Upper lobe of left lung (tissue), 6 donors: Measurements from ENCODE around the gene MCU. TPM values are rescaled to one million over a fixed set of nuclear protein-coding genes. Genes with fewer than 3 reads are reported as not detected.

Experiments
- ATAC-seq, 2 donors: fragments of 200-7000 bp; cut with Tn5 transposase; one replicate each; pipeline ENCODE4 v1.9.1; 2022; ENCODE audit warnings: mild to moderate bottlenecking in 2 of 2, moderate library complexity in 2 of 2; ENCODE audit not compliant: low FRiP score in 2 of 2
- DNase-seq, 2 donors: peaks; one replicate each; pipeline ENCODE4 v3.0.0-alpha.2; 2019 to 2020
- H3K27ac ChIP-seq, 4 donors: fragments of 200-600 bp; sonication (generic); one replicate each; pipeline ENCODE4 v1.5.1; 2016 to 2019
- H3K27me3 ChIP-seq, 4 donors: fragments of 200-600 bp; sonication (generic); one replicate each; pipeline ENCODE4 v1.5.1; 2017 to 2019
- H3K36me3 ChIP-seq, 4 donors: fragments of 200-600 bp; sonication (generic); one replicate each; pipeline ENCODE4 v1.5.1; 2016 to 2019
- H3K4me1 ChIP-seq, 4 donors: fragments of 200-600 bp; sonication (generic); one replicate each; pipeline ENCODE4 v1.5.1; 2018 to 2019
- H3K4me3 ChIP-seq, 4 donors: fragments of 200-600 bp; sonication (generic); one replicate each; pipeline ENCODE4 v1.5.1; 2017 to 2019; ENCODE audit warnings: mild to moderate bottlenecking in 2 of 4, moderate library complexity in 1 of 4
- H3K9me3 ChIP-seq, 4 donors: fragments of 200-600 bp; sonication (generic); one replicate each; pipeline ENCODE4 v1.5.1; 2018 to 2019
- EP300 ChIP-seq, 4 donors: sonication (generic); formaldehyde crosslinking; IDR thresholded peaks; one replicate each; pipeline ENCODE4 v1.5.1; 2017; ENCODE audit warnings: antibody characterized with exemption in 4 of 4, control low read depth in 2 of 4
- POLR2A ChIP-seq, 4 donors: fragments of 450-650 bp; IDR thresholded peaks; one replicate each; pipeline ENCODE4 v1.5.1; 2016 to 2017; ENCODE audit warnings: antibody characterized with exemption in 4 of 4, mild to moderate bottlenecking in 2 of 4
- POLR2AphosphoS5 ChIP-seq, 2 donors: sonication (generic); formaldehyde crosslinking; IDR thresholded peaks; one replicate each; pipeline ENCODE4 v1.5.1; 2017; ENCODE audit warnings: antibody characterized with exemption in 2 of 2
- WGBS, 2 donors: methylation state at CpG; one replicate each; pipeline ENCODE4 v1.1.5; 2017 to 2018; 5-methylcytosine and 5-hydroxymethylcytosine counted together
- small RNA-seq, 4 donors: library from RNA; depleted of rRNA; stranded (forward); fragments of <200 nt; gene quantifications; one replicate each; pipeline ENCODE3, GENCODE V24; 2016
- total RNA-seq, 6 donors: library from RNA; depleted of rRNA in 4 of 6; stranded (reverse); fragments of >200 nt in 4 of 6; gene quantifications; one replicate each; pipeline versions ENCODE4 v1.1.0 to v1.2.1, GENCODE V29; 2016 to 2021
- TF ChIP-seq, protein P1 (sequence below), 6 experiments: fragments of 450-650 bp in 4 of 6; fragments of 200-600 bp in 2 of 6; sonication (generic) in 2 of 6; IDR thresholded peaks; one replicate each; pipeline ENCODE4 v1.5.1; 2016 to 2019; ENCODE audit warnings: antibody characterized with exemption in 6 of 6
- donor health status: DM: no; HTN: no; CAD: no; lungs with moderate emphysema.
- donor health status: DM: no; HTN: yes; CAD: no; lungs with severe emphysema.

MCU gene
- total RNA-seq, 6 donors from 2014 or later = 28.2 to 50.5 (median 32.1) TPM

- H3K27ac ChIP-seq = no peak overlapping the region
- H3K4me3 ChIP-seq = no peak overlapping the region
- H3K27me3 ChIP-seq = no peaks in the 10 kb centered on the region
- H3K9me3 ChIP-seq = no peaks in the 10 kb centered on the region
- no peak for ATAC-seq
- H3K4me1 ChIP-seq = no peaks in the 10 kb centered on the region
- H3K36me3 ChIP-seq = no peaks in the 10 kb centered on the region
- TF ChIP-seq, protein P1, sequence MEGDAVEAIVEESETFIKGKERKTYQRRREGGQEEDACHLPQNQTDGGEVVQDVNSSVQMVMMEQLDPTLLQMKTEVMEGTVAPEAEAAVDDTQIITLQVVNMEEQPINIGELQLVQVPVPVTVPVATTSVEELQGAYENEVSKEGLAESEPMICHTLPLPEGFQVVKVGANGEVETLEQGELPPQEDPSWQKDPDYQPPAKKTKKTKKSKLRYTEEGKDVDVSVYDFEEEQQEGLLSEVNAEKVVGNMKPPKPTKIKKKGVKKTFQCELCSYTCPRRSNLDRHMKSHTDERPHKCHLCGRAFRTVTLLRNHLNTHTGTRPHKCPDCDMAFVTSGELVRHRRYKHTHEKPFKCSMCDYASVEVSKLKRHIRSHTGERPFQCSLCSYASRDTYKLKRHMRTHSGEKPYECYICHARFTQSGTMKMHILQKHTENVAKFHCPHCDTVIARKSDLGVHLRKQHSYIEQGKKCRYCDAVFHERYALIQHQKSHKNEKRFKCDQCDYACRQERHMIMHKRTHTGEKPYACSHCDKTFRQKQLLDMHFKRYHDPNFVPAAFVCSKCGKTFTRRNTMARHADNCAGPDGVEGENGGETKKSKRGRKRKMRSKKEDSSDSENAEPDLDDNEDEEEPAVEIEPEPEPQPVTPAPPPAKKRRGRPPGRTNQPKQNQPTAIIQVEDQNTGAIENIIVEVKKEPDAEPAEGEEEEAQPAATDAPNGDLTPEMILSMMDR (IDR thresholded peaks at IDR 0.05) = no peak
- TF ChIP-seq EP300 (IDR thresholded peaks at IDR 0.05) = no peak
- no peak for DNase-seq
- whole genome bisulfite sequencing, 2 donors = 86 to 98% methylated on average over 2 of the region's 2 CpGs
These were observed 238.3 kb downstream of the MCU start for GRCh38 chr10:72930276-72930675.

- no peak for ATAC-seq
- DNase-seq = peak in 1 of 2 donors; percentile 58
- TF ChIP-seq, protein P1 (IDR thresholded peaks at IDR 0.05) = no peak
- no peak for TF ChIP-seq EP300 (IDR thresholded peaks at IDR 0.05)
- no peak for TF ChIP-seq POLR2AphosphoS5 (IDR thresholded peaks at IDR 0.05)
- no peak for TF ChIP-seq POLR2A (IDR thresholded peaks at IDR 0.05)
- H3K27me3 ChIP-seq = no peaks in the 10 kb centered on the region
- 89% methylated on average over 20 of the region's 20 CpGs for WGBS, 2 donors
- no peaks in the 10 kb centered on the region for H3K36me3 ChIP-seq
- H3K27ac ChIP-seq = no peak overlapping the region
- no peaks in the 10 kb centered on the region for H3K4me1 ChIP-seq
- no peaks in the 10 kb centered on the region for H3K9me3 ChIP-seq
- no peak overlapping the region for H3K4me3 ChIP-seq
These were observed 240.5 kb downstream of the MCU start for GRCh38 chr10:72932259-72933015.

DNA sequence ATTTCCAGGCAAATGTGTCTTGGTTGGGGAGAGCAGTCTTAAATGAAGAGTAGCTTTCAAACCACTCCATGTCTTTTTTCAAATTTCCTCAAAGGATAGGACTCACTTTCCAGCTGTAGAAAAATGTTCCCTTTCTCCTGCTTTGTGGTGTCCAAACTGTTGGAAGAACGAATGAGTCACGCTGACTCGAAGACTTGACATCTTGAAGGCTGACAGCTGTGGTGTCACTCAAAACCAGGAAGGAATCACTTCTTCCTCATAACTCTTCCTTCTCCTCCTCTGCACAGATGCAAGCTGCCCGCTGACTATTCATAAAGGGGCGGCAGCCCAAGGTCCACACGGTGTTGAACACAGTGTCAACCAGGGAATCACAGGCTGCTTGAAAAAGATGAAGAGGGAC is 243.4 kb downstream of the MCU start:
- Histone ChIP-seq H3K4me1 (no peaks in the 10 kb centered on the region), H3K27ac (no peak overlapping the region), H3K36me3 (no peaks in the 10 kb centered on the region), H3K27me3 (no peaks in the 10 kb centered on the region), H3K4me3 (no peak overlapping the region), H3K9me3 (no peaks in the 10 kb centered on the region)
- TF ChIP-seq, protein P1 (IDR thresholded peaks at IDR 0.05) = no peak
- TF ChIP-seq POLR2A (IDR thresholded peaks at IDR 0.05) (no peak), POLR2AphosphoS5 (IDR thresholded peaks at IDR 0.05) (no peak), EP300 (IDR thresholded peaks at IDR 0.05) (no peak)
- ATAC-seq (no peak), DNase-seq (no peak)
- WGBS, 2 donors = 82 to 94% methylated on average over 6 of the region's 6 CpGs

Small RNA genes lying within 50 kb of the gene (small RNA-seq; reads per million reads assigned to genes)
- gene MIR4676 (0 reads per million in 4 donors), gene RF00019 (0 reads per million in 4 donors)

Other genes starting within 250 kb of the MCU start
- gene MICU1, start 66.1 kb upstream of the MCU start, total RNA-seq = 10 to 100 TPM; 26.9 to 62.9 (median 47.6) TPM
- gene OIT3, start 201.6 kb downstream of the MCU start, total RNA-seq = under 1 TPM in 2 of 6 donors, not detected in 4; 0.15 to 0.20 TPM